GM12872 (cell line): ENCODE data around the gene PDXP.

Experiments
- CTCF ChIP-seq: IDR thresholded peaks from 3 replicates; pipeline ENCODE4 v1.5.1; 2011; ENCODE audit warnings: low read depth, mild to moderate bottlenecking, low read length, moderate library complexity; ENCODE audit not compliant: insufficient read depth

Gene PDXP

DNA sequence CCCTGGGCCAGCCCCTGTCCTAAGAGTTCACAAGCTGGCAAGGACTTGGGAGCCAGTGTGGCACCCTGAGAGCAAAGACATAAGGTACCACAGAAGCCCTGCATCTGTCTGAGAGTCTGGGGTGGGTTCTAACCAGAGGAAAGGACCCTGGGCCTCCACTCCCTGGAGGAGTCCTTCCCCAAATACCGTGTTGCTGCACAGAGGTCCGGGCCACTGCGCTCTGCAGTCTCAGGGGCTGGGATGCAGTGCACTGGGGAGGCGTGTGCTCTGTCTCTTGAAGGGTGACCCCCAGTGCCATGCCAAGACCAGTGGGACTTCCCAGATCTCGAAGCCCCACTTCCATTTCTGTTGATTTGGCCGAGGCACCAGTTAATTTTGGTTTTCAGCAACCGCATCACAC lies 23.4 kb upstream of the PDXP start:
- TF ChIP-seq CTCF = no peak

- peak; percentile 31; the same call in 2 of the 3 replicates for TF ChIP-seq CTCF
Observed at GRCh38 chr22:37636186-37636948, 22.2 kb upstream of the PDXP start.

DNA sequence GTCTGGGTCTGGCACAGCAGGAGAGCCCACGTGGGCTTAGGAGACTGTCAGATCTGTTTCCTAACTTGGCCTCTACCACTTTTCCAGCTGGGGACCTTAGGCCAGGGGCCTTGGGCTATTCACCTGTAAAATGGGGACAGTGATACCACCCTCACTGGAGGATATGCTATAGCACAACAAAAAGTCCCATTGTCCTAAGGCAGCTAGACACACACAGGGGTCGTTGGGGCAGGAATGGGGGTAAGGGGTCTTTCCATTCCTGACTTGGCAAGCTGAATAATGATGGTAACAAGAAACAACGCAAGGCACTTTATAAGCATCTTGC lies 21.6 kb upstream of the PDXP start:
- TF ChIP-seq CTCF = no peak

GRCh38 chr22:37638391-37639069 lies 20.0 kb upstream of the PDXP start:
- no peak for TF ChIP-seq CTCF

GRCh38 chr22:37639070-37639760 lies 19.3 kb upstream of the PDXP start, which contains the start of gene SH3BP1:
Gene SH3BP1, plus strand, starts transcription at chr22:37639669. Its CDS starts 119 bp downstream, at chr22:37639788.
- TF ChIP-seq CTCF = no peak

DNA sequence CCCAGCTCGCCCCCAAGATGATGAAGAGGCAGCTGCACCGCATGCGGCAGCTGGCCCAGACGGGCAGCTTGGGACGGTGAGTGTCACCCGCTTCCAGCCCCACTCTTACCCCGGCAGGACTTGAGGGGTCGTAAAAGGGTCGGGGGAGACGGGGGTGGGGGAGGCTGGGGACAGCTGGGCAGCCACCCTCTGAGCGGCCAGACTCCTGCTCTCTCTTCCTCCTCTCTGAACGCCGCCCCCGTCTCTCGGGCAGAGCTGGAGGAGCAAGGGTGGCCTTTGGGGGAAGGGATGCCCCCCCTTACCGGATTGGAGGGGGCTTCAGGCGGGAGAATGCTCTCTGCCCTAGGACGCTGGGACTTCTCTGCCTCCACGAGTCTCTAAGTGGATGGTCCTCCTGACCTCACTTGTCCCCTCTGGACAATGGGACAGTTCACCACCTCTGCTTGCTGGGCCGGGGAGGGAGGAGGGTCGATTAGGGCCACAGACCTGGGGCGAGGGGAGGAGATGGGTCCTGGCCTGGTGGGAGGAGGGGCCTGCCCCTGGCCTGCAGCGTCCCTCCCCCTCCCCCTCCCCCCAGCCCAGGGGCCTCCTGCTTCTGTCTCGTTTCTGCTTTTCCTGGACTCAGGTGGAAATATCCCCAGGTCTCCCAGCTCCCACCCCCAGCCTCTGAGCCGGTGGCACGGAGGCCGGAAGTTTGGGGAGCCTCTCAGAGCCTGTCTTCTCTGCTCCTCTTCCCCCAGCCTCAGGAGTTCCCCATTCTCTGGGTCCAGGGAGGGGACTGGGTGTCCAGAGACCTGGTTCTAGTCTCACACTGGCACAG lies 18.5 kb upstream of the PDXP start:
- TF ChIP-seq CTCF = no peak
